ENCODE measurements around the gene PER1. TPM values are rescaled to one million over a fixed set of nuclear protein-coding genes. Genes with fewer than 3 reads are reported as not detected.

The PER1 gene
- total RNA-seq, 1 donor from 2014 or later: 45.0 TPM

DNA sequence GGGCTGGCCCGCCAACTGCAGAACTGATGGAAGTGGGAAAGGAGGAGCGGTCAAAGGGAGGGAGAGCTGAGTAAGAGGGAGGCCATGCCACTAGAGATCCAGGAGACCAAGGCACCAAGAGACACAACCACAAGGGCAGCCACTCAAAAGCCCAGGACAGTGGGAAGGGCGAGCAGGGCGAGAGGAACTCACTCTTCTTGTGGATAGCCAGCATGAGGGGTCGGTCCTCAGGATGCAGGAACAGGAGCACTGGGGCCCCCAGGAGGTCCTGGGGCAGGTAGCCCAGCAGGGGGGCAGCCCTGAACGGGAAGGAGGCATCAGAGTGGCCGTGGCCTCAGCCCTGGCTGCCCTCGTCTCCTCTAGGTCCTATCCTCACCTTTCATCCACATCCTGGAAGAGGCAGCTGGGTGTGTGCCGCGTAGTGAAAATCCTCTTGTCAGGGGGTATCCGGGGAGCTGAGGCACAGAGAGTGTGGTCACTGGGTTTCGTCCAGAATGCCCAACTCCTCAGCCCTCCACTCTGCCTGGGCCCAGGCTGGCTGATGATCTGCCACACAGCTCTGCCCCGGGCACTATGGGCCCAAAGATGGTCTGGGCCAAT, 4.3 kb downstream of the PER1 start:
- DNase-seq (no peak), ATAC-seq (ENCODE audit: low read depth) (no peak)
- peaks cover 23% of the 10 kb centered on the region for H3K4me1 Mint-ChIP-seq
- H3K9me3 Mint-ChIP-seq: no peaks in the 10 kb centered on the region
- H3K36me3 Mint-ChIP-seq (ENCODE audit: low read depth): peaks cover 65% of the 10 kb centered on the region
- ChIA-PET POLR2A (interaction anchor here (1.0 to 1.1 kb wide), 2 partner anchors 8 to 25 kb away, joined by 5 to 6 read pairs; no protein-coding TSS in a partner anchor), CTCF (no interaction called here)
- TF ChIP-seq, protein P1, sequence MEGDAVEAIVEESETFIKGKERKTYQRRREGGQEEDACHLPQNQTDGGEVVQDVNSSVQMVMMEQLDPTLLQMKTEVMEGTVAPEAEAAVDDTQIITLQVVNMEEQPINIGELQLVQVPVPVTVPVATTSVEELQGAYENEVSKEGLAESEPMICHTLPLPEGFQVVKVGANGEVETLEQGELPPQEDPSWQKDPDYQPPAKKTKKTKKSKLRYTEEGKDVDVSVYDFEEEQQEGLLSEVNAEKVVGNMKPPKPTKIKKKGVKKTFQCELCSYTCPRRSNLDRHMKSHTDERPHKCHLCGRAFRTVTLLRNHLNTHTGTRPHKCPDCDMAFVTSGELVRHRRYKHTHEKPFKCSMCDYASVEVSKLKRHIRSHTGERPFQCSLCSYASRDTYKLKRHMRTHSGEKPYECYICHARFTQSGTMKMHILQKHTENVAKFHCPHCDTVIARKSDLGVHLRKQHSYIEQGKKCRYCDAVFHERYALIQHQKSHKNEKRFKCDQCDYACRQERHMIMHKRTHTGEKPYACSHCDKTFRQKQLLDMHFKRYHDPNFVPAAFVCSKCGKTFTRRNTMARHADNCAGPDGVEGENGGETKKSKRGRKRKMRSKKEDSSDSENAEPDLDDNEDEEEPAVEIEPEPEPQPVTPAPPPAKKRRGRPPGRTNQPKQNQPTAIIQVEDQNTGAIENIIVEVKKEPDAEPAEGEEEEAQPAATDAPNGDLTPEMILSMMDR (IDR thresholded peaks at IDR 0.05): no peak
- H3K27me3 Mint-ChIP-seq: no peaks in the 10 kb centered on the region
- intact Hi-C loops (cut with micrococcal nuclease): no loop called here
- no peak overlapping the region for H3K4me3 Mint-ChIP-seq
- no peak overlapping the region for H3K27ac Mint-ChIP-seq

DNA sequence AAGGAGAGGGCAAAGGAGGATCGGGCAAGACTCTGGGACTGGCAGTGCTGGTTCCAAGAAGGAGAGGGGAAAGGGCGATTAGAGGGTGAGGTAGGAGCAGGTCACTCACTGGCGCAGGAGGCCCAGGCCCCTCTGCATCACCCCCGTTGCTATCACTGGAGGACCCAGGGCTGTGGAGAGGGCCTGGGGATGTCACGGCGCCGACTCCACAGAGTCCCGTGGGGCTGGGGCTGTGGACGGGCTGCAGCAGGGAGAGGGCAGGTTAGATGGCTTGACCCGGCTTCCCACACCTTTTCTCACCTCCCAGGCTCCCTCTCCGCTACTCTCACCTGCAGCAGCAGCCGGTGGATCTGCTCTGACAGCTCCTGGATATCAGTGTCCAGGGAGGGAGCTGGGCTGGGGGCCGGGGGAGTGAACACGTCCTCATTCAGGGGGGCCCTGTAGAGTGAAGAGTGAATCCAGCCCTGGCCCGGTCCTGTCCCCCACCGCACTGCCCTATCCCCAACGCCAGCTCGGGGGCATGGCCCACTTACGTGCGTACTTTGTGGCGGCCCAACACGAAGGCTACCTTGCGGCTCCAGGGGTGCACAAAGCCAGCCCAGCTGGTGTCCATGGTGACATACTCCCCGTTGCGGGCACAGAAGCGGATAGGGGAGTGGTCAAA, 4.9 kb downstream of the PER1 start:
- CTCF ChIA-PET: interaction anchor here (1.4 kb wide), 1 partner anchor 9 kb away, joined by 3 read pairs; no protein-coding TSS in a partner anchor
- ATAC-seq (ENCODE audit: low read depth) (no peak), DNase-seq (no peak)
- intact Hi-C loops (cut with micrococcal nuclease): no loop called here
- no peak overlapping the region for H3K27ac Mint-ChIP-seq
- peaks cover 70% of the 10 kb centered on the region for H3K36me3 Mint-ChIP-seq (ENCODE audit: low read depth)
- peaks cover 17% of the 10 kb centered on the region for H3K4me1 Mint-ChIP-seq
- H3K9me3 Mint-ChIP-seq: no peaks in the 10 kb centered on the region
- TF ChIP-seq, protein P1 (IDR thresholded peaks at IDR 0.05): no peak
- POLR2A ChIA-PET: interaction anchor here (1.1 to 2.9 kb wide), 3 partner anchors 8 to 100 kb away, joined by 4 to 11 read pairs (median 6); partner anchors contain the start of gene CTC1
- H3K4me3 Mint-ChIP-seq: no peak overlapping the region
- no peaks in the 10 kb centered on the region for H3K27me3 Mint-ChIP-seq

DNA sequence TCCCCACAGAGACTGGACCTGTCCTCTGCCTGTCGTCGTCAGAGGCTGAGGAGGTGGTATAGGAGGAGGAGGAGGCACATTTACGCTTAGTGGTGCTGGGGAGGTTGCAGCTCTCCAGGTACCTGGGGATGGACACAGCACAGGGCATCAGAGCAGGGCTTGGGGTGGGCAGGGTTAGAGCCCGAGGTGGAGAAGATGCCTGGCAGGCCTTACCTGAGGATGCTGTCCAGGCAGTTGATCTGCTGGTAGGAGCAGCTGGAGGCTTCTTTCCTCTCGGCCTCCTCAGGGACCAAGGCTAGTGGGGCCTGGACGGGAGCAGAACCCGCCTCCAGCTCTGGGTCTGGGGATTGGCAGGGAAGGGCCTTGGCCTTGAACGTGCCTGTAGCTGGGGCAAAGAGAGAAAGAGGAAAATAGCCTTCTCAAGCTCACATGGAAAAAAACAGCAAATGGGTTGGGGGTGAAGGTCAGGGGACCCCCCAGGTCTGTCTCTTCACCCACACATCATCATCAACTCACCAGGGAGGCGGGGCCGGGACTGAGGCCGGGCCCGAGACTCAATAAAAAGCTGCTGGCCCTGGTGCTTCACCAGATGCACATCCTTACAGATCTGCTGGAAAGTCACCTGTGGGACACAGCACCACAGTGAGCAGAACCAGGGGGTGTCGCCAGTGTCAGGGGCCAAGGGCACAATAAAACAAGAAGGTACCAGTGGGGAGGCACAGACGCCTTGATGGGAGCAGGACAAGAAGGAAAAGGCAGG, 5.6 kb downstream of the PER1 start:
- ChIA-PET POLR2A (interaction anchor here (1.5 to 2.9 kb wide), 2 partner anchors 10 to 101 kb away, joined by 4 to 11 read pairs; partner anchors contain the start of gene CTC1), CTCF (interaction anchor here (1.4 kb wide), 1 partner anchor 10 kb away, joined by 3 read pairs; no protein-coding TSS in a partner anchor)
- Mint-ChIP-seq H3K4me1 (peaks cover 11% of the 10 kb centered on the region), H3K36me3 (ENCODE audit: low read depth) (peaks cover 72% of the 10 kb centered on the region), H3K9me3 (no peaks in the 10 kb centered on the region), H3K27ac (no peak overlapping the region), H3K4me3 (no peak overlapping the region), H3K27me3 (no peaks in the 10 kb centered on the region)
- ATAC-seq (ENCODE audit: low read depth): no peak
- intact Hi-C loops (cut with micrococcal nuclease): no loop called here
- TF ChIP-seq, protein P1 (IDR thresholded peaks at IDR 0.05): no peak
- DNase-seq: no peak

DNA sequence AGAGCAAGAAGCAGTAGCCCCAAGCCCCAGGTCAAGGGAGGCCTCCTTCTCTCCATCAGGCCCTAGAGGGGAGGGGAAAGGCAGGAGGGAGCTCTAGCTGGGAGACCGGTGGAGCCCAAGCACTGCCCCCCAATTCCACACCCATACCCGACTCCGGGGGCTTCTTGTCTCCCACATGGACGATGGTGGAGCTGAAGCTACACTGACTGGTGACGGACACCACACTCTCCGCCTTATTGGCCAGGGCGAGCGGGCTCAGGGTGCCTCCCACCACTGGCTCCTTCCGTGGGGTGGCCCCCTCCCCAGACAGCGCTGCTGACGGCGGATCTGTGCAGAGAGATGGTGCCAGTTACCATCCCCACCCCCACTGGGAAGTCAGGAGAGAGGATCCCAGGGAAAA, 6.4 kb downstream of the PER1 start:
- Mint-ChIP-seq H3K27ac (no peak overlapping the region), H3K27me3 (no peaks in the 10 kb centered on the region), H3K4me3 (no peak overlapping the region), H3K4me1 (peaks cover 6% of the 10 kb centered on the region), H3K36me3 (ENCODE audit: low read depth) (peaks cover 78% of the 10 kb centered on the region), H3K9me3 (no peaks in the 10 kb centered on the region)
- POLR2A ChIA-PET: interaction anchor here (0.6 to 2.9 kb wide), 3 partner anchors 10 to 150 kb away, joined by 3 to 11 read pairs (median 4); partner anchors contain the start of genes CTC1 and SLC25A35
- DNase-seq (no peak), ATAC-seq (ENCODE audit: low read depth) (no peak)
- CTCF ChIA-PET: interaction anchor here (1.4 kb wide), 1 partner anchor 11 kb away, joined by 3 read pairs; no protein-coding TSS in a partner anchor
- TF ChIP-seq, protein P1 (IDR thresholded peaks at IDR 0.05): no peak
- intact Hi-C loops (cut with micrococcal nuclease): no loop called here

All from activated B cell treated with CpG ODN at 0.5 μM for 24 hours (primary cell).